Measurements from ENCODE around the gene PEX6. TPM values are rescaled to one million over a fixed set of nuclear protein-coding genes. Genes with fewer than 3 reads are reported as not detected.
"Not testable (repeated sequence)": the region's sequence is repeated elsewhere in the genome, so short reads cannot be mapped to it uniquely, and the experiment has no call there.

The PEX6 gene
- total RNA-seq, 1 donor from 2014 or later = 28.9 TPM

- intact Hi-C loops (cut with micrococcal nuclease) = no loop called here
Measured at GRCh38 chr6:42942444-42942843, 36.5 kb downstream of the PEX6 start.

GRCh38 chr6:42941356-42941755 lies 37.6 kb downstream of the PEX6 start:
- intact Hi-C loops (cut with micrococcal nuclease); H3K27ac ChIP-seq (replicated peaks); DNase-seq; H3K27me3 ChIP-seq (ENCODE audit: low read depth); H3K9me3 ChIP-seq (replicated peaks); H3K4me1 ChIP-seq; H3K4me3 ChIP-seq: not testable (repeated sequence)
- H3K36me3 ChIP-seq = peaks cover 31% of the 10 kb centered on the region

More at GRCh38 chr6:42942444-42942843, 36.5 kb downstream of the PEX6 start:
- Histone ChIP-seq H3K27me3 (ENCODE audit: low read depth) (no peaks in the 10 kb centered on the region), H3K9me3 (replicated peaks) (no peaks in the 10 kb centered on the region), H3K36me3 (peaks cover 20% of the 10 kb centered on the region), H3K4me3 (no peak overlapping the region), H3K4me1 (peaks cover 9% of the 10 kb centered on the region), H3K27ac (replicated peaks) (no peak overlapping the region)
- no peak for DNase-seq
- TF ChIP-seq CTCF (IDR thresholded peaks at IDR 0.05; ENCODE audit: borderline replicate concordance) = no peak

- peaks cover 39% of the 10 kb centered on the region for H3K36me3 ChIP-seq
- intact Hi-C loops (cut with micrococcal nuclease) = no loop called here
- peaks cover 9% of the 10 kb centered on the region for H3K4me1 ChIP-seq
- no peak overlapping the region for H3K4me3 ChIP-seq
- H3K9me3 ChIP-seq (replicated peaks) = no peaks in the 10 kb centered on the region
- DNase-seq = no peak
- H3K27ac ChIP-seq (replicated peaks) = no peak overlapping the region
- H3K27me3 ChIP-seq (ENCODE audit: low read depth) = no peaks in the 10 kb centered on the region
- TF ChIP-seq CTCF (IDR thresholded peaks at IDR 0.05; ENCODE audit: borderline replicate concordance) = no peak
Measured at GRCh38 chr6:42940493-42941045, 38.4 kb downstream of the PEX6 start.

- Histone ChIP-seq H3K36me3 (peaks cover 45% of the 10 kb centered on the region), H3K4me3 (no peak overlapping the region), H3K27me3 (ENCODE audit: low read depth) (no peaks in the 10 kb centered on the region), H3K27ac (replicated peaks) (no peak overlapping the region), H3K4me1 (peaks cover 9% of the 10 kb centered on the region), H3K9me3 (replicated peaks) (no peaks in the 10 kb centered on the region)
- DNase-seq = no peak
- TF ChIP-seq CTCF (IDR thresholded peaks at IDR 0.05; ENCODE audit: borderline replicate concordance) = no peak
- intact Hi-C loops (cut with micrococcal nuclease) = no loop called here
Measured at GRCh38 chr6:42939810-42940167, 39.2 kb downstream of the PEX6 start.

- TF ChIP-seq CTCF (IDR thresholded peaks at IDR 0.05; ENCODE audit: borderline replicate concordance) = no peak
- intact Hi-C loops (cut with micrococcal nuclease) = no loop called here
- H3K4me3 ChIP-seq = no peak overlapping the region
- no peaks in the 10 kb centered on the region for H3K27me3 ChIP-seq (ENCODE audit: low read depth)
- no peaks in the 10 kb centered on the region for H3K9me3 ChIP-seq (replicated peaks)
- peaks cover 51% of the 10 kb centered on the region for H3K36me3 ChIP-seq
- peaks cover 9% of the 10 kb centered on the region for H3K4me1 ChIP-seq
- DNase-seq = no peak
- H3K27ac ChIP-seq (replicated peaks) = no peak overlapping the region
Measured at GRCh38 chr6:42938987-42939809, 39.8 kb downstream of the PEX6 start.

GRCh38 chr6:42938428-42938796 lies 40.6 kb downstream of the PEX6 start:
- no peak for DNase-seq
- no peak overlapping the region for H3K27ac ChIP-seq (replicated peaks)
- peaks cover 54% of the 10 kb centered on the region for H3K36me3 ChIP-seq
- no peaks in the 10 kb centered on the region for H3K9me3 ChIP-seq (replicated peaks)
- no peaks in the 10 kb centered on the region for H3K27me3 ChIP-seq (ENCODE audit: low read depth)
- H3K4me3 ChIP-seq = no peak overlapping the region
- H3K4me1 ChIP-seq = peaks cover 9% of the 10 kb centered on the region
- intact Hi-C loops (cut with micrococcal nuclease) = no loop called here
- TF ChIP-seq CTCF (IDR thresholded peaks at IDR 0.05; ENCODE audit: borderline replicate concordance) = no peak

Measured in left ventricle myocardium inferior (tissue), 1 donor.